GM04503 (cell line): ENCODE results near the gene NOL12.
A peak's percentile ranks its signal among the peaks of the same experiment; 100 is the strongest.

Source experiments
- DNase-seq: peaks from one replicate; pipeline ENCODE4 v3.0.0-alpha.2; 2012; ENCODE audit warnings: low read depth

NOL12 gene

GRCh38 chr22:37659066-37659896 lies 26.9 kb upstream of the NOL12 start:
- no peak for DNase-seq

GRCh38 chr22:37659897-37660708 lies 26.0 kb upstream of the NOL12 start:
- no peak for DNase-seq

- DNase-seq = no peak
These were observed 25.5 kb upstream of the NOL12 start for GRCh38 chr22:37660709-37661045.

GRCh38 chr22:37661160-37661924 lies 24.8 kb upstream of the NOL12 start:
- no peak for DNase-seq

GRCh38 chr22:37662039-37662438 lies 24.1 kb upstream of the NOL12 start:
- DNase-seq = no peak

- no peak for DNase-seq
These were observed 22.5 kb upstream of the NOL12 start for GRCh38 chr22:37663521-37664140.

- DNase-seq = no peak
These were observed 21.7 kb upstream of the NOL12 start for GRCh38 chr22:37664249-37665101.

GRCh38 chr22:37665487-37665886 lies 20.7 kb upstream of the NOL12 start:
- no peak for DNase-seq

- peak; percentile 85 for DNase-seq
These were observed 16.6 kb upstream of the NOL12 start for GRCh38 chr22:37669586-37669985.

- no peak for DNase-seq
These were observed 13.8 kb upstream of the NOL12 start for GRCh38 chr22:37672206-37672919.

- no peak for DNase-seq
These were observed 13.2 kb upstream of the NOL12 start for GRCh38 chr22:37672920-37673455.

GRCh38 chr22:37674248-37674647 lies 11.9 kb upstream of the NOL12 start:
- DNase-seq = no peak

GRCh38 chr22:37674951-37675929 lies 10.9 kb upstream of the NOL12 start, which contains the start of gene LGALS1:
TSS of gene LGALS1 (plus strand) at chr22:37675636. CDS start at chr22:37675703, 67 bp downstream.
- DNase-seq = peak; percentile 86

- no peak for DNase-seq
These were observed 10.0 kb upstream of the NOL12 start for GRCh38 chr22:37675930-37676735.

- peak; percentile 83 for DNase-seq
These were observed 9.2 kb upstream of the NOL12 start for GRCh38 chr22:37676736-37677492.

- DNase-seq = no peak
These were observed 8.6 kb upstream of the NOL12 start for GRCh38 chr22:37677493-37677974.

- DNase-seq = no peak
These were observed 7.8 kb upstream of the NOL12 start for GRCh38 chr22:37678372-37678771.
